HepG2 (cell line): ENCODE data around the gene LTA4H.

Experiments used
- ERF ChIP-seq: IDR thresholded peaks from 2 replicates; pipeline ENCODE4 v1.6.1; 2018; ENCODE audit warnings: missing biosample characterization, missing genetic modification reagents
- NFIB ChIP-seq: sonication (generic); formaldehyde crosslinking; IDR thresholded peaks from 2 replicates; pipeline ENCODE4 v1.9.0; 2021; ENCODE audit warnings: missing genetic modification reagents, mild to moderate bottlenecking, borderline replicate concordance
- NFYC ChIP-seq: IDR thresholded peaks from 2 replicates; pipeline ENCODE4 v1.6.1; 2016; ENCODE audit warnings: missing genetic modification reagents, missing compliant biosample characterization
- NR2F2 ChIP-seq: IDR thresholded peaks from 2 replicates; pipeline ENCODE4 v1.6.1; 2012; ENCODE audit warnings: low read depth, inconsistent platforms, borderline replicate concordance
- POLR2A ChIP-seq, 2 experiments: IDR thresholded peaks; 2 replicates each; pipeline ENCODE4 v1.6.1; 2011; ENCODE audit warnings: low read depth in 2 of 2, low read length in 2 of 2, mild to moderate bottlenecking in 1 of 2, moderate library complexity in 1 of 2; ENCODE audit not compliant: insufficient read depth in 1 of 2
- POLR2AphosphoS5 ChIP-seq: IDR thresholded peaks from 2 replicates; pipeline ENCODE4 v1.6.1; 2012; ENCODE audit warnings: low read depth, low read length
- SIN3A ChIP-seq: IDR thresholded peaks from 2 replicates; pipeline ENCODE4 v1.6.1; 2011; ENCODE audit warnings: low read depth, mild to moderate bottlenecking, control low read depth, low read length, borderline replicate concordance
- ZNF274 ChIP-seq: sonication (generic); formaldehyde crosslinking; IDR thresholded peaks from 2 replicates; pipeline ENCODE4 v1.5.1; 2020; ENCODE audit warnings: mild to moderate bottlenecking, missing genetic modification reagents
- ZNF331 ChIP-seq: sonication (generic); formaldehyde crosslinking; IDR thresholded peaks from 2 replicates; pipeline ENCODE4 v1.4.0; 2020; ENCODE audit warnings: missing genetic modification reagents
- TF ChIP-seq, protein P1 (sequence below): sonication (generic); formaldehyde crosslinking; IDR thresholded peaks from 2 replicates; pipeline ENCODE4 v1.4.0; 2020; ENCODE audit warnings: missing genetic modification reagents
- TF ChIP-seq, protein P2 (sequence below): sonication (generic); formaldehyde crosslinking; IDR thresholded peaks from 2 replicates; pipeline ENCODE4 v1.8.0; 2022; ENCODE audit warnings: missing genetic modification reagents, mild to moderate bottlenecking, borderline replicate concordance
- TF ChIP-seq, protein P3 (sequence below): sonication (generic); formaldehyde crosslinking; IDR thresholded peaks from 2 replicates; pipeline ENCODE4 v1.5.0; 2020; ENCODE audit warnings: mild to moderate bottlenecking, missing genetic modification reagents, moderate library complexity
- TF ChIP-seq, protein P4 (sequence below): sonication (generic); formaldehyde crosslinking; IDR thresholded peaks from 2 replicates; pipeline ENCODE4 v1.4.0; 2020; ENCODE audit warnings: mild to moderate bottlenecking, missing genetic modification reagents

DNA sequence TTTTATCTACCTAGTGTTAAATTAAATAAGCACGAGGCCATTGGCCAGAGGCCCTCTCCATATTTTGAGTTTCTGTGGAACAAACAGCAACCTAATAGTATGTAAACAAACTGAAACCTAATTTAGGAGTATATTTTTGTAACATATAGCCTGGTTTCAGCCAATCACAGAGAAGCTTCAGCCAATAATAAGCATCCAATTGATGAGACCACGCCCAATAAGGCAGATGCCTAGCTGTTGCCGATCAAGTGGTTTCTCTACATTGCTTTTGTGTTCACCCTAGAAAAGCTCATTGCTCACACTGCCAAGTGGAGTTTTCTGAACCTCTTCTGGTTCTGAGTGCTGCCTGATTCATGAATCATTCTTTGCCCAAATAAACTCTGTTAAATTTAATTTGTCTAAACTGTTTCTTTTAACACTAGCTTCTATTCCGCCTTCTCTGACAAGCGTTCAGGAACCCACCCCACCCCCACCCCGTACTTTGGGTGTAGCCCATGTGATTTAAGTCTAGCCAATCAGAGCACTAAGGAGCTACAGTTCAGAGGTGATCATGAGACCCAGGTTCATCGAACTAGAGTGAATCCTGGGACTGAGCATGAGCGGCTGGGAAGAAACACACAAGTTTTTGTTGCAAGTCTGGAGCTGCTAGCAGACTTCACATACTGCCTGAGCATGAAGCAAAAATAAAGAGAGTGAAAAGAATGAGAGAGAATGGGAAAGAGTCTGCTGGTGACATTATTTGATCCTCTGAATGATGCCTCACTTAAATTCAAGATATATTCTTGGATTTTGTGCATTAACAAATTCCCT, 21.5 kb upstream of the LTA4H start:
- no peak for TF ChIP-seq ERF (CRISPR knock-in tag)
- TF ChIP-seq POLR2AphosphoS5 = no peak
- TF ChIP-seq NR2F2 = no peak
- TF ChIP-seq, protein P1, sequence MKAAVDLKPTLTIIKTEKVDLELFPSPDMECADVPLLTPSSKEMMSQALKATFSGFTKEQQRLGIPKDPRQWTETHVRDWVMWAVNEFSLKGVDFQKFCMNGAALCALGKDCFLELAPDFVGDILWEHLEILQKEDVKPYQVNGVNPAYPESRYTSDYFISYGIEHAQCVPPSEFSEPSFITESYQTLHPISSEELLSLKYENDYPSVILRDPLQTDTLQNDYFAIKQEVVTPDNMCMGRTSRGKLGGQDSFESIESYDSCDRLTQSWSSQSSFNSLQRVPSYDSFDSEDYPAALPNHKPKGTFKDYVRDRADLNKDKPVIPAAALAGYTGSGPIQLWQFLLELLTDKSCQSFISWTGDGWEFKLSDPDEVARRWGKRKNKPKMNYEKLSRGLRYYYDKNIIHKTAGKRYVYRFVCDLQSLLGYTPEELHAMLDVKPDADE = no peak
- TF ChIP-seq ZNF331 (CRISPR knock-in tag) = no peak
- TF ChIP-seq NFYC (CRISPR knock-in tag) = no peak
- no peak for TF ChIP-seq POLR2A (IDR thresholded peaks at IDR 0.05; ENCODE audit: insufficient read depth in 1 of 2, low read depth in 2 of 2, low read length in 2 of 2)
- TF ChIP-seq SIN3A = no peak
- TF ChIP-seq, protein P2, sequence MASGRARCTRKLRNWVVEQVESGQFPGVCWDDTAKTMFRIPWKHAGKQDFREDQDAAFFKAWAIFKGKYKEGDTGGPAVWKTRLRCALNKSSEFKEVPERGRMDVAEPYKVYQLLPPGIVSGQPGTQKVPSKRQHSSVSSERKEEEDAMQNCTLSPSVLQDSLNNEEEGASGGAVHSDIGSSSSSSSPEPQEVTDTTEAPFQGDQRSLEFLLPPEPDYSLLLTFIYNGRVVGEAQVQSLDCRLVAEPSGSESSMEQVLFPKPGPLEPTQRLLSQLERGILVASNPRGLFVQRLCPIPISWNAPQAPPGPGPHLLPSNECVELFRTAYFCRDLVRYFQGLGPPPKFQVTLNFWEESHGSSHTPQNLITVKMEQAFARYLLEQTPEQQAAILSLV (CRISPR knock-in tag) = no peak
- no peak for TF ChIP-seq ZNF274 (CRISPR knock-in tag)
- TF ChIP-seq, protein P3, sequence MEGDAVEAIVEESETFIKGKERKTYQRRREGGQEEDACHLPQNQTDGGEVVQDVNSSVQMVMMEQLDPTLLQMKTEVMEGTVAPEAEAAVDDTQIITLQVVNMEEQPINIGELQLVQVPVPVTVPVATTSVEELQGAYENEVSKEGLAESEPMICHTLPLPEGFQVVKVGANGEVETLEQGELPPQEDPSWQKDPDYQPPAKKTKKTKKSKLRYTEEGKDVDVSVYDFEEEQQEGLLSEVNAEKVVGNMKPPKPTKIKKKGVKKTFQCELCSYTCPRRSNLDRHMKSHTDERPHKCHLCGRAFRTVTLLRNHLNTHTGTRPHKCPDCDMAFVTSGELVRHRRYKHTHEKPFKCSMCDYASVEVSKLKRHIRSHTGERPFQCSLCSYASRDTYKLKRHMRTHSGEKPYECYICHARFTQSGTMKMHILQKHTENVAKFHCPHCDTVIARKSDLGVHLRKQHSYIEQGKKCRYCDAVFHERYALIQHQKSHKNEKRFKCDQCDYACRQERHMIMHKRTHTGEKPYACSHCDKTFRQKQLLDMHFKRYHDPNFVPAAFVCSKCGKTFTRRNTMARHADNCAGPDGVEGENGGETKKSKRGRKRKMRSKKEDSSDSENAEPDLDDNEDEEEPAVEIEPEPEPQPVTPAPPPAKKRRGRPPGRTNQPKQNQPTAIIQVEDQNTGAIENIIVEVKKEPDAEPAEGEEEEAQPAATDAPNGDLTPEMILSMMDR (CRISPR knock-in tag) = no peak
- no peak for TF ChIP-seq NFIB
- TF ChIP-seq, protein P4, sequence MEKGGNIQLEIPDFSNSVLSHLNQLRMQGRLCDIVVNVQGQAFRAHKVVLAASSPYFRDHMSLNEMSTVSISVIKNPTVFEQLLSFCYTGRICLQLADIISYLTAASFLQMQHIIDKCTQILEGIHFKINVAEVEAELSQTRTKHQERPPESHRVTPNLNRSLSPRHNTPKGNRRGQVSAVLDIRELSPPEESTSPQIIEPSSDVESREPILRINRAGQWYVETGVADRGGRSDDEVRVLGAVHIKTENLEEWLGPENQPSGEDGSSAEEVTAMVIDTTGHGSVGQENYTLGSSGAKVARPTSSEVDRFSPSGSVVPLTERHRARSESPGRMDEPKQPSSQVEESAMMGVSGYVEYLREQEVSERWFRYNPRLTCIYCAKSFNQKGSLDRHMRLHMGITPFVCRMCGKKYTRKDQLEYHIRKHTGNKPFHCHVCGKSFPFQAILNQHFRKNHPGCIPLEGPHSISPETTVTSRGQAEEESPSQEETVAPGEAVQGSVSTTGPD (CRISPR knock-in tag) = no peak
